Medulla oblongata (tissue), 1 donor: ENCODE data around the gene KRT33B.

Source experiments
- DNase-seq: peaks from one replicate; pipeline ENCODE4 v3.0.0-alpha.2; 2015; ENCODE audit errors: extremely low spot score

KRT33B gene

DNA sequence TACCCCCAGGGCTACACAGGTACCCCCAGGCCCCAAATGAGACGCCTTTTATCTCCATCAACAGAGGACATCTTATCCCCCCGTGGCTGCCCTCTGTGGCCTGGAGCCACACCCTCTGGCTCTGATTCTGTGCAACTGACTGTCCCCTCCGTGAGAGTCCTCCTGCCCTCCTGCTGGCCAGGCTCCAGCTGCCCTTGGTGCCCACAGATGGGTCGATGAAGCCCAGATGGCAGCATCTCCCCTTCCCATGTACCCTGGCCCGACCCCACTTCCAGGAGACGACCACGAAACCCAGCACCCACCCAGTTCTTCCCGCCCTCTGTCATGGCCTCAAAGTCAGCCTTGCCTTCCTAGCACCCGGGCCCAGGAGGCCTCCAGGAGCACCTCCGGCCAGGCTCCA is 44.5 kb downstream of the KRT33B start:
- DNase-seq: no peak

DNA sequence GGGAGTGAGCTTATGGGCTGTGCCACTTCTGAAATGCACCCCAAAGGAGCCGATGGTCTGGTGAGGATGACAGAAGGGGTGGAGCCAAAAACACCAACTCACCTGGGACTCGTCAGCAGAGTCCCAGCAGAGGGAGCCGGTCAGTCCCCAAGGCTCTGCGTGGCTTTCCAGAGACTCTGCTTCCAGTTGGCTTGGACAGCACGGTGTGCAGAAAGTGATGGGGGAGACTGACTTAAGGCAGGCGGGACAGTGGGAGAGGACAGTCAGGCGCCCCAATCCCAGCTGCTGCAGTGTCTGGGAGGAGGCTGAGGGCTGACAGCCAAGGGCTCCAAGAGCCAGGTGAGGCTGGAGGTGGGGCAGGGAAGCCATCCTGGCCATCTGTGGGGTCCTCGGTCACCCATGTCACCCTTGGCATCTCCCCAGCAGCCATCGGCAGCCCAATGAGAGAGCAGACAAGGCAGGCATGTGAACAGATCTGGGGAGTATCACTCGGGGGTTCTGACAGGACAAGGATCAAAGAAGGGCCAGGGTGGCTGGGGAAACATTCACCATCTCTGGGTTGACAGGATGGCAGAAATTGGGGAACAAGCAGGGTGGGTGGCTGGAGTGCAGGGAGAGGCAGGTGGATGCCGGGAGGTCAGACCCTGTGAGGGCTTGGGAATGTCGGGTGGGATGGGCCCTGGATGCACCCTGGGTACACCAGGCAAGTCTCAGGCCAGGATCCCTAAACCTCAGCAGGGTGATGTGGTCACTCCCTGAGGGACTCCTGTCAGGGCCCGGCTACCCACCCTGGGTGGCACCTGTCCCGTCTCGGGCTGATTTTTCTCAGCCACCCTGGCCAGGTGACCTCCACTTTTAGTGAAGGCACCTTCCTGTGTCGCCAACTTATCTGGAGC is 45.2 kb downstream of the KRT33B start:
- DNase-seq: no peak

DNA sequence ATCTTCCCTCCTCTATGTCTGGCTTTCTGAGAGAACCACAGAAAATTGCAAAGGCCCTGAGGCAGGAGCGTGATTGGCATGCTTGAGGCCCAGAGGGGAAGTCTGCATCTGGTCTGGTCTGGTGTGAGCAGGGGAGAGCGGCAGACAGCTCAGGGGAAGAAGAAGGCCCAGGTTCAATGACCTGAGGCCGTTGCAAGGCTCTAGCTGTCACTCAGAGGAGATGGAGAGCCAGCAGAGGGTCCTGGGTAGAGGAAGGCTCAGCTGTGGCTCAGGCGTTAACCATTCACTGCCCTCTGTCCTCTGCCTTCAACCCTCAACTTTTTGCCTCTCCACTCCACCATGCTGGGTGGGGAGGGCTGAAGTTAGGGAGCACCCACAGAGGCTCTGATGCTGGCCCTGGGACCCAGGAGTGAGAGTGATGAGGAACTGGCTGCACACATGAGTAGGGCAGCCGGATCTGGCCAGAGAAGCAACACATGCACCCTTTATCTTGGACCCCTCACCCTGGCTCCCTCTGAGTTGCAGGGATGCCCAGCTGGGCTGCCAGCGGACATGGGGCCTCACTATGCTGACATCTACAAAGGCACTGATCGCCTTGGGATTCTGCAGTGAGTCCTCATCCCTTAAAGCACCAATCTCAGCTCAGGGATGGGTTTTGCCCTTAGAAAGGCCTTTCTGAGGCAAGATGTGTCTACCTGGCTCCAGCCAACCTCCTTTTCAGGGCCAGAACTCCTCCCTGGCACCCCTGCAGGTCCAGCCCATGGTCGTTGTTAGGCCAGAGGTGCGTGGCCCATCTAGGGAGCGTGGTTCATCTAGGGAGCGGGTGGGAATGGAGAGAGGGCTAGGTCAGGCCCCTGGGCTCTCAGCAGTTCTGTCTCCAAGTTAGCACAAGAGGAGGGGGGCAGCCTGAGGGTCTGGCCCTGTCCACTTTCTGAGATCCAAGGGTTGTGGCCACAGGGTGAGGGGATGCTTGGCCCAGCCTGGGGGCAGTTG is 46.4 kb downstream of the KRT33B start:
- no peak for DNase-seq

DNA sequence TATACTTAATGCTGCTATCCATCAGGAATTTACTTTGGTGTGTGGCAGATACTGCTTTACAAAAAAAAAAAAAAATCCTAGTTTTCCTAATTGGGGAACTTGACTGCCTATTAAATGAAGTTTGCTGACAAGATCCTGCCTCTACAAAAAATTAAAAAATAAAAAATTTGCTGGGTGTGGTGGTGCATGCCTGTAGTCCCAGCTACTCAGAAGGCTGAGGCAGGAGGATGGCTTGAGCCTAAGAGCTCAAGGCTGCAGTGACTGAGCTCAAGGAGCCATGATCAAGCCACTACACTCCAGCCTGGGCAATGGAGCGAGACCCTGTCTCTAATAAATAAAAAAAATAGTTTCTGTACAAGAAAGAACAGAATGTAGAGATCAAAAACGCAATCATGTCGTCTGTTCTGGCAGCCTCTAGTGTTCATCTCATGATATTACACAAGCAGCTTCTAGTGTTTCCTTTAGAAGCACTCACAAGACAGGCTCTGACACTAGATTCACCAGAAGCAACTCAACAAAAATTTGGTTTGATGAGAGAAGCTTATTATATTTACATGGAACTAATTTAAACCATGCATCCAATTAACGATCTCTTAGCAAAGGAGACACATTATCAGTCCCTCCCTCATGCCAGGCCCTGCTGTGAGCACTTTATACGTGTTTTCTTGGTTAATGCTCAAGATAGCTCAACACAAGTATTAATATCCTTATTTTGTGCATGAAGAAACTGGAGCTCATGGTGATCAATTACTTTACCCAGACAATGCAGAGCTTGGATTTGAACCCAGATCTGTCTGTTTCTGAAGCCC is 47.3 kb downstream of the KRT33B start:
- DNase-seq: peak; percentile 47

DNA sequence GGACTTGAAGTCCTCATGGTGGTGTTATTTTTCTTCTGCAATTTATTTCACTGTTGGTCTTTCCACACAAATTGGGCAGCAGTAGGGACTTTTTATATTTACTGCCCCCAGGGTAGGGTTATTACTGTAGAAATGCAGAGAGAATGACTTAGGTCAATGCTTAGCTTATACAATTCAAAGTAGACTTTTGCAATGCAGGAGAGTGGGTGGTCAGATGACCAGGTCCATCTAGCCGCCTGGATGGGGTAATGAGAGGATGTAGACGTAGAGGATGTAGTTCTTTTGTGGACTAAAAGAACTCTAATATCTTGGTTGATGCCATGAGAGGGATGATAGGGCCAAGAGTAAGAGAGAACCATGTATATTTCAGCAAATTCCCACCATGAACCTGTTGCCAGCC is 51.4 kb downstream of the KRT33B start:
- no peak for DNase-seq

DNA sequence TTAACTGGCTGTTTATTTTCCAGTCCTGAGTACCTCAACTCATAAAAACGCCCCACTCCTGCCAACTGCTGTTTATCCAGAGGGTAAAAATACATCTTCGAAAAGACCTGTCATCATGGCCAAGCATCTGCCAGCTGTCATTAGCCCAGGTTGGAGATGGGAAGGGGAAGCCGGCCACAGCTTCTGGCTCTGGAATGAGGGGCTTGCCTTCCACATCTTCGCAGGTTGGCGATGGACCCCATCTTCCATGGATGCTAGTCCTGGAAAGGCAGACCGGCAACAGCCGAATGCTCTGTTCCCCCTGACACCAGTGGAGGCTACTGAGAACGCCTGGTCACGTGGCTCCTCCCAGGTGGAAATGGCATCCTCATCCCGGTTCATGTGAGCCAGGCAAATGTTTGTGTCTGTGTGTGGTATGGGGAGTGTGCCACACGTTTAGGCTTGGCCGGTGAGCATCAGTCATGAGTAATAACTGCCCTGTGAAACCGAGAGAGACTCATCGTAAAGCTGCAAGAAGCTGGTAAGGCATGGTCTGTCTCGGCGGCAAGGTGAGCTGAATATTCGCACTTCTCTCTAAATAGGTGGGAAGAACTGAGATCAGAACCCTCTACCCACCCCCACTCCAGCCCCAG is 53.7 kb downstream of the KRT33B start:
- no peak for DNase-seq

DNA sequence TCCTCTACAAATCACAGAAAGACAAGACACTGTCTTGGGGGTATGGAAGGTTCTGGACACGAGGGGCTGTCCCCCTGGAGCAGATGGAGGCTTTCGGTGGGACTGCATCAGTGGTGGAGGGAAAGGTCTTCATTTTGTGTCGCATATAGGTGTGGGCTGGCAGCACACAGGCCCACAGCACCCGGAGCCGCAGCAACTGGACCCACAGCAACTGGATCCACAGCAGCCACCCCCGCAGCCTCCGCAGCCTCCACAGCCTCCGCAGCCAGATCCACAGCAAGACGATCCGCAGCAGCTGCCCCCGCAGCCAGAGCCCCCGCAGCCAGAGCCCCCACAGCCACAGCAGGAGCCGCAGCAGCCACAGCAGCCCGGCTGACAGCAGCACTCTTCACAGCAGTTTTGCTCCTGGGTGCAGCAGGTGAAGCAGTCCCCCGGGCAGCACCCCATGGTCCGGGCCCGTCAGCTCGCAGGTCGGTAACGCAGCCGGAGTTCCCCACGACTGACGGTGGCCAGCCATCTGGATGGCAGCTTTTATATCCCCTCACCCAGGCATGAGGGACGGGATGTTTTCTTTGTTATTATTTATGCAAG is 54.3 kb downstream of the KRT33B start, which contains the start of gene KRTAP17-1:
KRTAP17-1 (minus strand) TSS at position 507 of the 591 bp plus-strand sequence; CDS start at position 447, 60 bp downstream.
- no peak for DNase-seq
